ENCODE data around the gene SPG21.

SPG21 gene

GRCh38 chr15:64938192-64938591 is 51.5 kb downstream of the SPG21 start:
- H3K4me3 ChIP-seq (ENCODE audit: low read length), result no peak overlapping the region
- TF ChIP-seq ZNF274 (IDR thresholded peaks at IDR 0.05; ENCODE audit: low read depth, low read length), result no peak

GRCh38 chr15:64934023-64934422 is 55.7 kb downstream of the SPG21 start:
- H3K4me3 ChIP-seq (ENCODE audit: low read length), result no peak overlapping the region
- TF ChIP-seq ZNF274 (IDR thresholded peaks at IDR 0.05; ENCODE audit: low read depth, low read length), result no peak

- no peak overlapping the region for H3K4me3 ChIP-seq (ENCODE audit: low read length)
- TF ChIP-seq ZNF274 (IDR thresholded peaks at IDR 0.05; ENCODE audit: low read depth, low read length), result no peak
Observed at GRCh38 chr15:64931381-64931780, 58.3 kb downstream of the SPG21 start.

GRCh38 chr15:64930778-64931371 is 58.8 kb downstream of the SPG21 start:
- TF ChIP-seq ZNF274 (IDR thresholded peaks at IDR 0.05; ENCODE audit: low read depth, low read length), result no peak
- H3K4me3 ChIP-seq (ENCODE audit: low read length), result no peak overlapping the region; the same call in 1 of the 2 replicates

- no peak overlapping the region; the same call in 1 of the 2 replicates for H3K4me3 ChIP-seq (ENCODE audit: low read length)
- TF ChIP-seq ZNF274 (IDR thresholded peaks at IDR 0.05; ENCODE audit: low read depth, low read length), result no peak
Observed at GRCh38 chr15:64930019-64930652, 59.6 kb downstream of the SPG21 start.

GRCh38 chr15:64928626-64929220 is 61.0 kb downstream of the SPG21 start:
- no peak for TF ChIP-seq ZNF274 (IDR thresholded peaks at IDR 0.05; ENCODE audit: low read depth, low read length)
- H3K4me3 ChIP-seq (ENCODE audit: low read length), result no peak overlapping the region

- TF ChIP-seq ZNF274 (IDR thresholded peaks at IDR 0.05; ENCODE audit: low read depth, low read length), result no peak
- no peak overlapping the region for H3K4me3 ChIP-seq (ENCODE audit: low read length)
Observed at GRCh38 chr15:64926661-64927060, 63.1 kb downstream of the SPG21 start.

- H3K4me3 ChIP-seq (ENCODE audit: low read length), result no peak overlapping the region
- TF ChIP-seq ZNF274 (IDR thresholded peaks at IDR 0.05; ENCODE audit: low read depth, low read length), result no peak
Observed at GRCh38 chr15:64925335-64926330, 64.1 kb downstream of the SPG21 start.

GRCh38 chr15:64923546-64923945 is 66.2 kb downstream of the SPG21 start:
- no peak for TF ChIP-seq ZNF274 (IDR thresholded peaks at IDR 0.05; ENCODE audit: low read depth, low read length)
- no peak overlapping the region for H3K4me3 ChIP-seq (ENCODE audit: low read length)

GRCh38 chr15:64921711-64922110 is 68.0 kb downstream of the SPG21 start:
- no peak overlapping the region for H3K4me3 ChIP-seq (ENCODE audit: low read length)
- TF ChIP-seq ZNF274 (IDR thresholded peaks at IDR 0.05; ENCODE audit: low read depth, low read length), result no peak

- TF ChIP-seq ZNF274 (IDR thresholded peaks at IDR 0.05; ENCODE audit: low read depth, low read length), result no peak
- H3K4me3 ChIP-seq (ENCODE audit: low read length), result no peak overlapping the region
Observed at GRCh38 chr15:64919721-64920120, 70.0 kb downstream of the SPG21 start.

- no peak overlapping the region for H3K4me3 ChIP-seq (ENCODE audit: low read length)
- TF ChIP-seq ZNF274 (IDR thresholded peaks at IDR 0.05; ENCODE audit: low read depth, low read length), result no peak
Observed at GRCh38 chr15:64917211-64917610, 72.5 kb downstream of the SPG21 start.

GRCh38 chr15:64916365-64916764 is 73.3 kb downstream of the SPG21 start:
- H3K4me3 ChIP-seq (ENCODE audit: low read length), result no peak overlapping the region
- TF ChIP-seq ZNF274 (IDR thresholded peaks at IDR 0.05; ENCODE audit: low read depth, low read length), result no peak

GRCh38 chr15:64915518-64916227 is 74.0 kb downstream of the SPG21 start:
- H3K4me3 ChIP-seq (ENCODE audit: low read length), result no peak overlapping the region
- no peak for TF ChIP-seq ZNF274 (IDR thresholded peaks at IDR 0.05; ENCODE audit: low read depth, low read length)

All from GM08714 (cell line).